Fibroblast of lung (primary cell): ENCODE data around the gene SACS.

Source experiments
- CTCF ChIP-seq, 2 donors: IDR thresholded peaks in 1 of 2; conservative IDR thresholded peaks in 1 of 2; 1 replicate in 1 of 2; 2 replicates in 1 of 2; pipeline ENCODE4 v1.5.1; 2011 to 2012; ENCODE audit warnings: low read length in 2 of 2, control low read depth in 1 of 2, inconsistent platforms in 1 of 2, low read depth in 1 of 2, mild to moderate bottlenecking in 1 of 2
- EZH2 ChIP-seq: IDR thresholded peaks from 2 replicates; pipeline ENCODE4 v1.5.1; 2012; ENCODE audit warnings: low read length, control low read depth, mild to moderate bottlenecking; ENCODE audit errors: missing control alignments

GRCh38 chr13:23436680-23437079 is 3.2 kb upstream of the SACS start:
- TF ChIP-seq CTCF (conservative IDR thresholded peaks at IDR 0.05 in 1 of 2, IDR thresholded peaks at IDR 0.05 in 1 of 2; ENCODE audit: low read depth in 1 of 2, low read length in 2 of 2) (no peak), EZH2 (no peak)
